GM18508 (cell line): ENCODE measurements around the gene APAF1.
A peak's percentile ranks its signal among the peaks of the same experiment; 100 is the strongest.
"Not testable (repeated sequence)": the region's sequence is repeated elsewhere in the genome, so short reads cannot be mapped to it uniquely, and the experiment has no call there.

Source experiments
- ATAC-seq: cut with Tn5 transposase; IDR thresholded peaks from one replicate; pipeline ENCODE4 v1.9.1; 2021; ENCODE audit warnings: moderate number of reproducible peaks; ENCODE audit not compliant: insufficient read depth, unreplicated experiment

Gene APAF1

DNA sequence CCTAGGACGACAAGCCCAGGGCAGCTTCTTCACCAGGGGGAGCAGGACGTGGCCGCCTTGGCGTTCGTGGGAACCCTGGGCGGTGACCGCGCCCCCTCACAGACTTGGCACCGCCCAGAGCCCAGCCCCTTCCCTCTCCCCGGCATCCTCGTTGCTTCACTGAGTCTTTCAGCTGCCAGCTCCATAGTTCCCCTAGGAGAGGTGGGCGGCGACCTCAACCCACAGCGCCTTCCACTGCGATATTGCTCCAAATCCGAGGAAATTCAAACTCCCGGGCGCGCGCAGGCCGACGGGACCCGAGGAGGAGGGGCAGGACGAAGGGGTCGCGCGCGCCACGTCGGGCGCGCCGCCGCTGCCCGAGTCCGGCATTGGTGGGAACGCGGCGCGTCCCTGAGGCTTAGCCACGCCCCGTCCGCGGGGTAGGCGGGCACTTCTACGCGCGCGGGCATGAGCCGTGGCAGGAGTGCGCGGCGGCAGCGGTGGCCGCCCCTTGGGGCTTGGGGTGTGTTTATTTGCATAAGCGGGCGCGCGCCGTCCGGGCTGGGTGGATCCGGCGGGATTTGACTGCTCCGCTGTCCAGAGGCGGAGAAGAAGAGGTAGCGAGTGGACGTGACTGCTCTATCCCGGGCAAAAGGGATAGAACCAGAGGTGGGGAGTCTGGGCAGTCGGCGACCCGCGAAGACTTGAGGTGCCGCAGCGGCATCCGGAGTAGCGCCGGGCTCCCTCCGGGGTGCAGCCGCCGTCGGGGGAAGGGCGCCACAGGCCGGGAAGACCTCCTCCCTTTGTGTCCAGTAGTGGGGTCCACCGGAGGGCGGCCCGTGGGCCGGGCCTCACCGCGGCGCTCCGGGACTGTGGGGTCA, at the start of gene APAF1, which contains the start of gene IKBIP:
APAF1 (plus strand) TSS at position 579 of the 860 bp plus-strand sequence. CDS start 3,070 bp downstream, outside the sequence.
IKBIP (minus strand) TSS at position 77 of the 860 bp plus-strand sequence. CDS start 87 bp downstream, outside the sequence.
- peak; percentile 69 for ATAC-seq

GRCh38 chr12:98597313-98597712, 47.8 kb upstream of the APAF1 start:
- not testable (repeated sequence) for ATAC-seq

DNA sequence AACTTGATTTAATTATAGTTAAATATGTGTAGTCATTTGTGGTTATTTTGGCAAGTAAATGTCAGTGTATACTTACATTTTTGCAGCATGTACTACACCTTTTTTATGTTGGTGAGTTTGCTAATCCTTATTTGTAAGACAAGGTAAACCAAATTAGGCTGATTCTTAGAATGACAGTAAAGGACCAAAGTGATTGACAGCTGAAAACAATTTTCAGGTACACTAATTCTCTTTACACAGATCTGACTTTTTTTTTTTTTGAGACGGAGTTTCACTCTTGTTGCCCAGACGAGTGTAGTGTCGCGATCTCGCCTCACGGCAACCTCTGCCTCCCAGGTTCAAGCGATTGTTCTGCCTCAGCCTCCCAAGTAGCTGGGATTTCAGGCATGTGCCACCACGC, 43.2 kb upstream of the APAF1 start:
- no peak for ATAC-seq

GRCh38 chr12:98606359-98606988, 38.6 kb upstream of the APAF1 start:
- no peak for ATAC-seq

GRCh38 chr12:98610596-98610995, 34.5 kb upstream of the APAF1 start:
- ATAC-seq = no peak

GRCh38 chr12:98612696-98613334, 32.3 kb upstream of the APAF1 start:
- ATAC-seq = peak; percentile 59

DNA sequence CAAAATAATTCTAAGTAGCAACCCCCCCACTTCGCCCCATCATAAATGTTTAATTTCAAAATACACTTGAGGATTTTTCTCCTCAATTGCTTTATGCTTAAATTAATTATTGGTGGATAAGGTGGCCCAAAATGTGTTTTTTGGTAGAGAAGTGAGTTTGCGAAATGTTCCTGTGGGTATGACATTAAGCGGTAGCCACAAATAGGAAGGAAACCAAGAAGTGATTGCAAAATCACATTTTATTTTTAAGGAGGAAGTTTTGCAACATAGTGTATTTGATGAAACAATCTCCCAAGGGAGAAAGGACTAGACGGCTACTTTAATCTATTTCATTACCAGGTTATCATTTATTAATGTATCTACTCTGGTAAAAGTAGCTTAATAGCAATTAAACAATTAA, 26.1 kb upstream of the APAF1 start:
- ATAC-seq = no peak

- ATAC-seq = peak; percentile 72
These were observed 9.3 kb upstream of the APAF1 start for GRCh38 chr12:98635657-98636323.

- no peak for ATAC-seq
These were observed 8.0 kb upstream of the APAF1 start for GRCh38 chr12:98637068-98637467.

GRCh38 chr12:98638009-98638408, 7.1 kb upstream of the APAF1 start:
- no peak for ATAC-seq

- ATAC-seq = no peak
These were observed 5.6 kb upstream of the APAF1 start for GRCh38 chr12:98639491-98639890.

DNA sequence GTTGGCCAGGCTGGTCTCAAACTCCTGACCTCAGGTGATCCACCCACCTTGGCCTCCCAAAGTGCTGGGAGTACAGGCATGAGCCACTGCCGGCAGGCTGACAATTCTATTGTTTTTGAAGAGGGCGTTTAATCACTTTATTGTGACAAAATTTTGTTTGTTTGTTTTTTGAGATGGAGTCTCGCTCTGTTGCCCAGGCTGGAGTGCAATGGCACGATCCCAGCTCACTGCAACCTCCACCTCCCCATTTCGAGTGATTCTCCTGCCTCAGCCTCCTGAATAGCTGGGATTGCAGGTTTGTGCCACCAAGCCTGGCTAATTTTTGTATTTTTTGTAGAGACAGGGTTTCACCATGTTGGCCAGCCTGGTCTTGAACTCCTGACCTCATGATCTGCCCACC, 2.3 kb upstream of the APAF1 start:
- ATAC-seq = not testable (repeated sequence)

DNA sequence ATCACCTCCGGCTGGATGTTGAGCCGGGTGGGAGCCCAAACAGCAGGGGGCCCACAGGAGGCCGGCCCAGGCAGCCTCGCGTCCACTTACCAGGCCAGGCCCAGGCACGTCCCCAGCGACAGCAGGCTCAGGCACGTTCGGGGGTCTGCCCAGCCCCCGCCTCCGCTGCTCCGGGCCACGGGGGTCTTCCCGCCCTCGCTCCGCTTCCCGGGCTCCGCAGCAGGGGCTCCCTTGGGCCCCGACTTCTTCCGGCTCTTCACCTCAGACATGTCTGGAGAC, 718 bp upstream of the APAF1 start:
- ATAC-seq = peak; percentile 12

DNA sequence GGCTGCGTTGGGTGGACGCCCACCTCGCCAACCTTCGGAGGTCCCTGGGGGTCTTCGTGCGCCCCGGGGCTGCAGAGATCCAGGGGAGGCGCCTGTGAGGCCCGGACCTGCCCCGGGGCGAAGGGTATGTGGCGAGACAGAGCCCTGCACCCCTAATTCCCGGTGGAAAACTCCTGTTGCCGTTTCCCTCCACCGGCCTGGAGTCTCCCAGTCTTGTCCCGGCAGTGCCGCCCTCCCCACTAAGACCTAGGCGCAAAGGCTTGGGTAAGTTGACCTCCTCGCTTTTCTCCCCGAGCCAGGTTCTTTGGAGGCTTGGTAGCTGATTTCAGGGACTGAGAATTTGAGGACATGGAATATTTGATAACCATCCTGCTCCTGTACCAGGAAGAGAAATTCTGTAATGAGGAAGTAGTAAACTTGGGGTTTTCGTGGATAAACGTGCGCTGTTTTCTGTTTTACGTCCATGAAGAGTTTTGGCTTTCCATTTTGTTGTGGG, 530 bp downstream of the APAF1 start:
- ATAC-seq = no peak

DNA sequence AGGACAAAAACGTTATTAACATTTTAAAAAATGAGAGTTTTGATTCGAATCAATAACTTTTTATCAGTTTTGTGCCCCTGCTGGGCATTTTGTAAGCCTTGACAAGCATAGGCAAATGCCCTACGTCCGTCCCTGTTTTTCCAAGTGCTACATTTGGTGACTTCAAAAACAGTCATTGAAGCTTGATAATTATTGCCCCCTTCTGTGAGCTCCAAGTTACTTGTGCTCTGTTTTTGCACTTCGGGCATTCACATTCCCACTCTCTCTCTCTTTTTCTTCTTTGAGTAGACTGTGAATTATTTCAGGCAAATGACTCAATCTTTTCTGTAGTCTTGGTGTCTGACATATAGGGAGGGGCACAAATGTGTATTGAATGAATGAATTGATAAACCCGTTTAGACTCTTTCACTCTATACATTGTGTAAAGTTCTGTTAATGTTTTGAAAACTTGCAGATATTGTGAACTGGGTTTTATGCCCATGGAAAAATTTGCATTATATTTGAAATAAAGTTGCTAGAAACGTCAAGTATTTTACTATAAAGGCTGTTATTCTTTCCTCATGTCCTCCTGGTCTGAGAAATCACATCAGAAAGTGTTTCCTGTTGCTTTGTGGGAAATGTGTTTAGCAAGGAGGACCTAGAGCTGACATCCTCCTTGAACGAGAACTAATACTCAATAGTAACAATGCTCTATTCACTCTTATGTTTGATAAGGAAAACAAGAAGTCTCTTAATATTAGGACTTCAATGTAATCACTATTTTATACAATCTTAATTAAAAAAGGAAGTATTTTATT, 1.4 kb downstream of the APAF1 start:
- ATAC-seq = no peak

DNA sequence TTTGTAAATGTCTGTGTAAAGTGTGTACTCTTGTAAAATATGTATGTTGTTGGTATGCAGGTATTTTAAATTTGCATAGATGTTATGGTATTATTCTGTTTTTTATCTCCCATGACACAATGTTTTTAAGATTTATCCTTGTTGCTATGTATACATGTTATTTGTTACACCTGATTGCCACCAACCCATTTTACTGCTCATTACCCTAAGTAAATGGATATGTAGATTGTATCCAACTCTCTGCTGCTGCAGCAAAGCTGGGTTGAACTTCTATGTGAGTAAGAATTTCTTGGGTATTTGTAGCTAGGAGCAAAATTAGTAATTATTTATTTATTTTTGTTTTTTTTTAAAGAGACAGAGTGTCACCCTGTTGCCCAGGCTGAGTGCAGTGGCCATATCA, 6.2 kb downstream of the APAF1 start:
- no peak for ATAC-seq

GRCh38 chr12:98653866-98654493, 8.9 kb downstream of the APAF1 start:
- no peak for ATAC-seq

GRCh38 chr12:98656289-98657101, 11.4 kb downstream of the APAF1 start:
- ATAC-seq = no peak

- no peak for ATAC-seq
These were observed 15.4 kb downstream of the APAF1 start for GRCh38 chr12:98660521-98660920.
